ENCODE measurements around the gene ZFHX3. TPM values are rescaled to one million over a fixed set of nuclear protein-coding genes. Genes with fewer than 3 reads are reported as not detected.

ZFHX3 gene
- total RNA-seq, 1 experiment from 2014 or later = 1.5 TPM

DNA sequence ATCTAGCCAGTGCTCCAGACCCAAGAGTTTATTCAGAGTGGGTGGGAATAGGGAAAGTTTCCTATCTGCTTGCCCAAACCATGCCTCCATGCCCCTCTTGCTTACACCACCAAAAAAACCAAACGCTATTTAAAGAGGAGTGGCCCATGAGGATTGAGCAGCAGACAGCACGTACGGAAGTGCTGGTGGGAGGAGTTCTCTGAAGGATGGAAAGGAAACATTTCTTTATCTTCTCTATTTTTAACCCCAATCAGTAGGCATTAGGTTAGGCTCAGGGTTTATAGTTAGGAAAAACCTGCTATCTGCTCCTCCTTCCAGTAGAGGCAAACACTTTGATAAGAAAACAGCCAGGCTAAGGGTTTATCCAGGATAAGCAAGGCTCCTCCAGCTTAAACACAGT, 235.3 kb downstream of the ZFHX3 start:
- no peak overlapping the region for H3K4ac ChIP-seq (ENCODE audit: low read depth, low read length)
- H3K79me1 ChIP-seq (ENCODE audit: insufficient read depth, low read depth, low read length, poor library complexity, severe bottlenecking) = no peaks in the 10 kb centered on the region
- H3K79me2 ChIP-seq (ENCODE audit: insufficient read depth, low read length) = no peaks in the 10 kb centered on the region
- H3K27me3 ChIP-seq (ENCODE audit: insufficient read depth, low read length) = no peaks in the 10 kb centered on the region
- H2AFZ ChIP-seq (ENCODE audit: low read length) = no peak overlapping the region
- no peak overlapping the region for H3K4me2 ChIP-seq (ENCODE audit: insufficient read depth, insufficient read length, low read length)
- no peak for DNase-seq
- no peaks in the 10 kb centered on the region for H3K23me2 ChIP-seq (ENCODE audit: insufficient read length, low read depth, low read length, poor library complexity, severe bottlenecking)
- H3K9ac ChIP-seq (ENCODE audit: extremely low read depth, insufficient read length, low read length) = no peak overlapping the region
- H4K20me1 ChIP-seq (ENCODE audit: control insufficient read depth, insufficient read depth, insufficient read length) = no peaks in the 10 kb centered on the region
- TF ChIP-seq, protein P1, sequence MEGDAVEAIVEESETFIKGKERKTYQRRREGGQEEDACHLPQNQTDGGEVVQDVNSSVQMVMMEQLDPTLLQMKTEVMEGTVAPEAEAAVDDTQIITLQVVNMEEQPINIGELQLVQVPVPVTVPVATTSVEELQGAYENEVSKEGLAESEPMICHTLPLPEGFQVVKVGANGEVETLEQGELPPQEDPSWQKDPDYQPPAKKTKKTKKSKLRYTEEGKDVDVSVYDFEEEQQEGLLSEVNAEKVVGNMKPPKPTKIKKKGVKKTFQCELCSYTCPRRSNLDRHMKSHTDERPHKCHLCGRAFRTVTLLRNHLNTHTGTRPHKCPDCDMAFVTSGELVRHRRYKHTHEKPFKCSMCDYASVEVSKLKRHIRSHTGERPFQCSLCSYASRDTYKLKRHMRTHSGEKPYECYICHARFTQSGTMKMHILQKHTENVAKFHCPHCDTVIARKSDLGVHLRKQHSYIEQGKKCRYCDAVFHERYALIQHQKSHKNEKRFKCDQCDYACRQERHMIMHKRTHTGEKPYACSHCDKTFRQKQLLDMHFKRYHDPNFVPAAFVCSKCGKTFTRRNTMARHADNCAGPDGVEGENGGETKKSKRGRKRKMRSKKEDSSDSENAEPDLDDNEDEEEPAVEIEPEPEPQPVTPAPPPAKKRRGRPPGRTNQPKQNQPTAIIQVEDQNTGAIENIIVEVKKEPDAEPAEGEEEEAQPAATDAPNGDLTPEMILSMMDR (conservative IDR thresholded peaks at IDR 0.05) = no peak
- no peak overlapping the region for H2BK15ac ChIP-seq (ENCODE audit: low read depth, low read length)
- no peak overlapping the region for H3K56ac ChIP-seq (ENCODE audit: insufficient read length, low read depth, low read length)
- H2BK12ac ChIP-seq (ENCODE audit: insufficient read length, low read depth, low read length) = no peak overlapping the region
- no peak overlapping the region for H3K14ac ChIP-seq (ENCODE audit: insufficient read depth, low read length)
- no peak overlapping the region for H4K91ac ChIP-seq (ENCODE audit: insufficient read length, low read depth, low read length)
- no peaks in the 10 kb centered on the region for H3K9me3 ChIP-seq (ENCODE audit: control insufficient read depth, low read depth, low read length)
- Mint-ChIP-seq H3K9me3 (no peaks in the 10 kb centered on the region), H3K4me3 (no peak overlapping the region), H3K27me3 (ENCODE audit: low read depth) (no peaks in the 10 kb centered on the region), H3K36me3 (ENCODE audit: insufficient read depth in 1 of 3, low read depth in 3 of 3) (no peaks in the 10 kb centered on the region), H3K4me1 (no peaks in the 10 kb centered on the region), H3K27ac (no peak overlapping the region)
- H2BK120ac ChIP-seq (ENCODE audit: low read depth, low read length, poor library complexity, severe bottlenecking) = no peak overlapping the region
- WGBS (ENCODE audit: extremely low coverage, insufficient read length, low lambda C conversion rate) = no CpG with 5 or more reads among the region's 3 CpGs
- no peak overlapping the region for H2BK20ac ChIP-seq (ENCODE audit: low read depth, low read length, poor library complexity, severe bottlenecking)
- no peak overlapping the region for H3K23ac ChIP-seq (ENCODE audit: insufficient read length, low read depth, low read length)
- no peak overlapping the region for H2AK5ac ChIP-seq (ENCODE audit: insufficient read length, low read length)
- no peak overlapping the region for H4K5ac ChIP-seq (ENCODE audit: insufficient read length, low read depth, low read length)
- H3K4me1 ChIP-seq (ENCODE audit: insufficient read depth, low read length) = no peaks in the 10 kb centered on the region
- H3T11ph ChIP-seq (ENCODE audit: low read length) = no peak overlapping the region
- no peak overlapping the region for H2BK5ac ChIP-seq (ENCODE audit: insufficient read length, low read length)
- no peak overlapping the region for H4K8ac ChIP-seq (replicated peaks; ENCODE audit: insufficient read length, low read depth, low read length)
- H3K18ac ChIP-seq (ENCODE audit: insufficient read length, low read depth, low read length) = no peak overlapping the region
- no peak overlapping the region for H3K27ac ChIP-seq (ENCODE audit: insufficient read length, low read depth, low read length)

Data from H9 (cell line).